ENCODE results near the gene ZNF568. TPM values are rescaled to one million over a fixed set of nuclear protein-coding genes. Genes with fewer than 3 reads are reported as not detected.

ZNF568 gene
- total RNA-seq, 1 experiment from 2014 or later = 10.8 TPM

- no peak for DNase-seq (ENCODE audit: low read depth)
Measured at GRCh38 chr19:36997843-36998235, 81.7 kb downstream of the ZNF568 start.

- no peak for DNase-seq (ENCODE audit: low read depth)
Measured at GRCh38 chr19:36999313-36999712, 83.2 kb downstream of the ZNF568 start.

- no peak for DNase-seq (ENCODE audit: low read depth)
Measured at GRCh38 chr19:37007587-37008220, 91.6 kb downstream of the ZNF568 start.

- no peak for DNase-seq (ENCODE audit: low read depth)
Measured at GRCh38 chr19:37009871-37010270, 93.7 kb downstream of the ZNF568 start.

GRCh38 chr19:37012093-37012745 is 96.1 kb downstream of the ZNF568 start:
- no peak for DNase-seq (ENCODE audit: low read depth)

GRCh38 chr19:37014456-37014855 is 98.3 kb downstream of the ZNF568 start:
- no peak for DNase-seq (ENCODE audit: low read depth)

GRCh38 chr19:37045140-37045539 is 129.0 kb downstream of the ZNF568 start:
- DNase-seq (ENCODE audit: low read depth) = no peak

Other genes with a start within 250 kb of the ZNF568 start
- gene ZNF461, start 249.5 kb upstream of the ZNF568 start, total RNA-seq (2014; rRNA removed) = 13.2 and 14.0 TPM in 2 replicates
- 5.1 TPM in 2 replicates for gene ZNF567, start 228.7 kb upstream of the ZNF568 start, total RNA-seq (2014; rRNA removed)
- 6.9 and 10.3 TPM in 2 replicates for gene ZNF850, start 143.5 kb upstream of the ZNF568 start, total RNA-seq (2014; rRNA removed)
- 6.3 and 8.3 TPM in 2 replicates for gene ZNF790, start 77.9 kb upstream of the ZNF568 start, total RNA-seq (2014; rRNA removed)
- gene ZNF345, start 65.5 kb upstream of the ZNF568 start, total RNA-seq (2014; rRNA removed) = 1.5 and 2.6 TPM in 2 replicates
- gene ZNF829, start within 50 bp of the ZNF568 start, total RNA-seq (2014; rRNA removed) = 5.5 and 6.2 TPM in 2 replicates
- gene ZNF420, start 162.1 kb downstream of the ZNF568 start, total RNA-seq (2014; rRNA removed) = 7.0 and 9.1 TPM in 2 replicates